Endothelial cell (in vitro differentiated cells): ENCODE measurements around the gene MAML3. TPM values are rescaled to one million over a fixed set of nuclear protein-coding genes. Genes with fewer than 3 reads are reported as not detected.

Experiments
- DNase-seq: peaks from one replicate; pipeline ENCODE4 v3.0.0; 2021; ENCODE audit warnings: low spot score
- H3K27ac Mint-ChIP-seq: one replicate; pipeline ENCODE4 v1.8.0; 2021; ENCODE audit warnings: mixed read lengths, inconsistent platforms; ENCODE audit not compliant: unreplicated experiment
- H3K27me3 Mint-ChIP-seq: one replicate; pipeline ENCODE4 v1.8.0; 2021; ENCODE audit warnings: mild to moderate bottlenecking, moderate library complexity, mixed read lengths, inconsistent platforms; ENCODE audit not compliant: unreplicated experiment
- H3K36me3 Mint-ChIP-seq: one replicate; pipeline ENCODE4 v1.8.0; 2021; ENCODE audit warnings: mild to moderate bottlenecking, low read depth, mixed read lengths, inconsistent platforms; ENCODE audit not compliant: unreplicated experiment
- H3K4me1 Mint-ChIP-seq: one replicate; pipeline ENCODE4 v1.8.0; 2021; ENCODE audit warnings: mild to moderate bottlenecking, mixed read lengths, inconsistent platforms; ENCODE audit not compliant: unreplicated experiment
- H3K4me3 Mint-ChIP-seq: one replicate; pipeline ENCODE4 v1.8.0; 2021; ENCODE audit warnings: mild to moderate bottlenecking, mixed read lengths, inconsistent platforms; ENCODE audit not compliant: unreplicated experiment
- H3K9me3 Mint-ChIP-seq: one replicate; pipeline ENCODE4 v1.8.0; 2021; ENCODE audit warnings: mixed read lengths, inconsistent platforms; ENCODE audit not compliant: unreplicated experiment
- total RNA-seq: library from RNA; stranded (reverse); fragmentation: NEBNext Ultra II Directional; extraction: Animal tissue kit (Norgen Biotek cat#: 25700); gene quantifications from one replicate; pipeline ENCODE4 v1.2.1, GENCODE V29; 2021; ENCODE audit not compliant: unreplicated experiment
- TF ChIP-seq, protein P1 (sequence below): fragments of 200-600 bp; sonication (generic); IDR thresholded peaks from one replicate; pipeline ENCODE4 v1.5.0; 2021; ENCODE audit warnings: antibody characterized with exemption; ENCODE audit not compliant: unreplicated experiment

The MAML3 gene
- total RNA-seq, 1 donor from 2014 or later, result 31.0 TPM

DNA sequence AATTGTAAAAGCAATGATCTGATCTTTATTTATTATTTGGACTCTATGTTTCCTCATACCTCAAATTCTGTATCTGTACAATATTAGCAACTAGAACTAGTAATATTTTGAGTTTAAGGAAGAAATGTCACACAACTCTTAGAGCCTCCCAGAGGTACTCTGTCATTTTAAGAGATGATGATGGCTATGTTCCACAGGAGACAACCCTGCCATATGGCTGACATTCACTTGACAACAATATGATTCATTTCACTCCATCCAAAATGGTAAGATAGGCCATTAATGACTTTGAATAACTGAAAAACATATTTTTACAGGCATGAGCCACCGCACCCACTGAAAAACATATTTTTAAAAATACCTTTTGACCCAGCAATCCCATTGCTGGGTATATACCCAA lies 190.3 kb downstream of the MAML3 start:
- TF ChIP-seq, protein P1, sequence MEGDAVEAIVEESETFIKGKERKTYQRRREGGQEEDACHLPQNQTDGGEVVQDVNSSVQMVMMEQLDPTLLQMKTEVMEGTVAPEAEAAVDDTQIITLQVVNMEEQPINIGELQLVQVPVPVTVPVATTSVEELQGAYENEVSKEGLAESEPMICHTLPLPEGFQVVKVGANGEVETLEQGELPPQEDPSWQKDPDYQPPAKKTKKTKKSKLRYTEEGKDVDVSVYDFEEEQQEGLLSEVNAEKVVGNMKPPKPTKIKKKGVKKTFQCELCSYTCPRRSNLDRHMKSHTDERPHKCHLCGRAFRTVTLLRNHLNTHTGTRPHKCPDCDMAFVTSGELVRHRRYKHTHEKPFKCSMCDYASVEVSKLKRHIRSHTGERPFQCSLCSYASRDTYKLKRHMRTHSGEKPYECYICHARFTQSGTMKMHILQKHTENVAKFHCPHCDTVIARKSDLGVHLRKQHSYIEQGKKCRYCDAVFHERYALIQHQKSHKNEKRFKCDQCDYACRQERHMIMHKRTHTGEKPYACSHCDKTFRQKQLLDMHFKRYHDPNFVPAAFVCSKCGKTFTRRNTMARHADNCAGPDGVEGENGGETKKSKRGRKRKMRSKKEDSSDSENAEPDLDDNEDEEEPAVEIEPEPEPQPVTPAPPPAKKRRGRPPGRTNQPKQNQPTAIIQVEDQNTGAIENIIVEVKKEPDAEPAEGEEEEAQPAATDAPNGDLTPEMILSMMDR, result no peak
- H3K9me3 Mint-ChIP-seq, result no peaks in the 10 kb centered on the region
- H3K4me3 Mint-ChIP-seq, result no peak overlapping the region
- no peak for DNase-seq
- peaks cover 34% of the 10 kb centered on the region for H3K4me1 Mint-ChIP-seq
- no peaks in the 10 kb centered on the region for H3K36me3 Mint-ChIP-seq
- H3K27ac Mint-ChIP-seq, result no peak overlapping the region
- peaks cover 2% of the 10 kb centered on the region for H3K27me3 Mint-ChIP-seq

DNA sequence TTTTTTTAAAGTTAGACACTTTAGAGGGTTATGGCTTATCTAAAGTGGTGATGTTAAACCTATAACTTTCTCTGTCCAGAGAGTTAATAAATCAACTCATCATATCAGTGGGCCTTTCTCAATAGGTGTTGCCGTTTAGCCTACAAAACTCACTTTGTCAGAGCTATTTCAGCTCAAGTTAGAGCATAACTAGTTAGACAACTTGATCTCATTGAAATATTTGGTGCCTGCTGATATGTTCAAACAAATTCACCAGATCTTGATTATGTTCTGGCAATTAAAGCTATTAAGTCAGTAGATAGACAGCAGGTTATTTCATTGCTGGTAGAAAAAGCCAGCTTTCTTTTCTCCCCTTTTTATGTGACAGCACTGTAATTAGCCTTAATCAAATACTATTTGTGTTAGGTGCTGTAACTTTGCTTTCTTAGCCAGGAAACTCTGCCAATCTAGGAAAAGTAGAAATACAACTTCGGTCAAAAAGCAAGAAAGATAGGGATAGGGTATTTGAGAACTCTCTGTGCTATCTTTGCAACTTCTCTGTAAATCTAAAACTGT lies 191.8 kb downstream of the MAML3 start:
- H3K9me3 Mint-ChIP-seq, result no peaks in the 10 kb centered on the region
- DNase-seq, result no peak
- TF ChIP-seq, protein P1, result no peak
- no peak overlapping the region for H3K4me3 Mint-ChIP-seq
- peaks cover 34% of the 10 kb centered on the region for H3K4me1 Mint-ChIP-seq
- H3K36me3 Mint-ChIP-seq, result no peaks in the 10 kb centered on the region
- H3K27me3 Mint-ChIP-seq, result peaks cover 2% of the 10 kb centered on the region
- no peak overlapping the region for H3K27ac Mint-ChIP-seq

DNA sequence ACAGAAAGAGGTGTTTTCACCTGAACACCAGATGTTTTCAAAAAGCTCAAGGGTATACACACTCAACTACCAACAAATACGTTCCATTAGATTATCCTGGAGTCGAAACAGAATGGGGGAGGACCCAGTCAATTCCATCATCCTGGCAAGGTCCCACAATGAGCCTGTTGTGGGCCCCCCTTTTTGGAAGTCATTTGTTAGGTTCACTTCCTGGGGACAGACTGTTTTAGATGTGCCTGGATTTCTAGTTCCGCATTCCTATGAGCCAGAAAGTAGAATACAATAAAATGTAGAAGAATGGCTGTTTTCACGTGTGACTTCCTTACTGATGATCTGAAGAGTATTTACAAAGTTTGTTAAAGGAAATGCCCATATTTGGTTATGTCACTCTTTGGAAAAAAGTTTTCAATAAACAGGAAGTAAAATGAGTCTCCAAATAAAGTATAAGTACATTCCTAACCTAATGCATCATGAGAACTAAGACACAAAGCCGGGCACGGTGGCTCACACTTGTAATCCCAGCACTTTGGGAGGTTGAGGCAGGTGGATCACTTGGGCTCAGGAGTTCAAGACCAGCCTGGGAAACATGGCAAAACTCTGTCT lies 192.5 kb downstream of the MAML3 start:
- DNase-seq, result no peak
- Mint-ChIP-seq H3K4me3 (no peak overlapping the region), H3K27ac (peak overlapping the region; percentile 13), H3K36me3 (no peaks in the 10 kb centered on the region), H3K4me1 (peaks cover 28% of the 10 kb centered on the region), H3K27me3 (peaks cover 2% of the 10 kb centered on the region), H3K9me3 (no peaks in the 10 kb centered on the region)
- TF ChIP-seq, protein P1, result no peak

DNA sequence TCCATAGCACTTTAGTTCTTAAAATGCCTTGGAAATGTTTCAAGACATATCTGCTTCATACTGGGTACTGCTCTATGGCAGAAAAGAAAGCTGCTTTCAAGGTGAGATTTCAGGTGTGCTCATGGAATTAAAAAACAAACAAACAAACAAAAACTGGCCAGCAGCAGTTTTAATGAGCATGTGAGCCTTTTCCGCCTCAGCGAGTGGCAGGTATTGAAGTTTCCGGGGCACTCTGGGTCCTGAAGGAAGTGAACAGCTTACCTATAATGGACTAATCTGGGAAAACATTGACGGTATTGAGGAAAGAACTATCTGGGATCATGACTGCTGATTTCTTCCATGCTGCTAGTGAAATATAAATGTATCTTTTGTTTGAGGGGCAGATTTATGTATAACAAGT lies 194.6 kb downstream of the MAML3 start:
- DNase-seq, result no peak
- H3K36me3 Mint-ChIP-seq, result no peaks in the 10 kb centered on the region
- H3K4me1 Mint-ChIP-seq, result peaks cover 23% of the 10 kb centered on the region
- peaks cover 2% of the 10 kb centered on the region for H3K27me3 Mint-ChIP-seq
- H3K9me3 Mint-ChIP-seq, result no peaks in the 10 kb centered on the region
- no peak overlapping the region for H3K27ac Mint-ChIP-seq
- TF ChIP-seq, protein P1, result no peak
- no peak overlapping the region for H3K4me3 Mint-ChIP-seq

DNA sequence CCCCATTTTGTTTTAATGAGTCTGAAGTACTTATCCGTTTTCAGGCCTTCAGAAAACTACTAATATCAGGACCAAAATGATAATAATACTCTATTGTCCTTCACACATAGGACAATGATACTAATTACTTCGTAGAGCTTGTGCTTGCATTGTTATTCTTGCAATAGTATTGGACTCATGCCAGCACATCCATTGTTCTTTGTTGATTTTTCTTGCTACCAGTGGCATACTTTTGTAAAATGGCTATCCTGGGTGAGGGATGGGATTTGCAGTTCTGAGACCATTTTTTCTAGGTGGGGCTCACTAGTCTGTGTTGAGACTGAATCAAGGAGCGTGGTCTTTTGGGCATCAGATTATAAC lies 195.3 kb downstream of the MAML3 start:
- TF ChIP-seq, protein P1, result no peak
- no peak overlapping the region for H3K4me3 Mint-ChIP-seq
- no peak for DNase-seq

More for the DNA sequence above, 195.3 kb downstream of the MAML3 start:
- Mint-ChIP-seq H3K27ac (no peak overlapping the region), H3K9me3 (no peaks in the 10 kb centered on the region), H3K4me1 (peaks cover 20% of the 10 kb centered on the region), H3K36me3 (no peaks in the 10 kb centered on the region), H3K27me3 (peaks cover 2% of the 10 kb centered on the region)
